Right lobe of liver (tissue), 4 donors: Measurements from ENCODE around the gene HBG1.

ENCODE experiments used
- CTCF ChIP-seq, 4 donors: fragments of 200-600 bp in 3 of 4; fragments of 450-650 bp in 1 of 4; IDR thresholded peaks; one replicate each; pipeline versions ENCODE4 v1.5.1 to v1.8.0; 2016 to 2022; ENCODE audit warnings: antibody characterized with exemption in 4 of 4, mild to moderate bottlenecking in 2 of 4
- POLR2A ChIP-seq: fragments of 450-650 bp; IDR thresholded peaks from one replicate; pipeline ENCODE4 v1.6.1; 2017; ENCODE audit warnings: antibody characterized with exemption, mild to moderate bottlenecking
- donor health status: DM: no; HTN: no; CAD: no.
- donor health status: DM: no; HTN: no; CAD: no.
- donor health status: DM: no; HTN: yes; CAD: no.

GRCh38 chr11:5245155-5245554 lies 4.5 kb downstream of the HBG1 start:
- TF ChIP-seq CTCF (IDR thresholded peaks at IDR 0.05) (no peak), POLR2A (no peak)
